Measurements from ENCODE around the gene ANKRD53.
"Not testable (repeated sequence)": the region's sequence is repeated elsewhere in the genome, so short reads cannot be mapped to it uniquely, and the experiment has no call there.

The ANKRD53 gene

DNA sequence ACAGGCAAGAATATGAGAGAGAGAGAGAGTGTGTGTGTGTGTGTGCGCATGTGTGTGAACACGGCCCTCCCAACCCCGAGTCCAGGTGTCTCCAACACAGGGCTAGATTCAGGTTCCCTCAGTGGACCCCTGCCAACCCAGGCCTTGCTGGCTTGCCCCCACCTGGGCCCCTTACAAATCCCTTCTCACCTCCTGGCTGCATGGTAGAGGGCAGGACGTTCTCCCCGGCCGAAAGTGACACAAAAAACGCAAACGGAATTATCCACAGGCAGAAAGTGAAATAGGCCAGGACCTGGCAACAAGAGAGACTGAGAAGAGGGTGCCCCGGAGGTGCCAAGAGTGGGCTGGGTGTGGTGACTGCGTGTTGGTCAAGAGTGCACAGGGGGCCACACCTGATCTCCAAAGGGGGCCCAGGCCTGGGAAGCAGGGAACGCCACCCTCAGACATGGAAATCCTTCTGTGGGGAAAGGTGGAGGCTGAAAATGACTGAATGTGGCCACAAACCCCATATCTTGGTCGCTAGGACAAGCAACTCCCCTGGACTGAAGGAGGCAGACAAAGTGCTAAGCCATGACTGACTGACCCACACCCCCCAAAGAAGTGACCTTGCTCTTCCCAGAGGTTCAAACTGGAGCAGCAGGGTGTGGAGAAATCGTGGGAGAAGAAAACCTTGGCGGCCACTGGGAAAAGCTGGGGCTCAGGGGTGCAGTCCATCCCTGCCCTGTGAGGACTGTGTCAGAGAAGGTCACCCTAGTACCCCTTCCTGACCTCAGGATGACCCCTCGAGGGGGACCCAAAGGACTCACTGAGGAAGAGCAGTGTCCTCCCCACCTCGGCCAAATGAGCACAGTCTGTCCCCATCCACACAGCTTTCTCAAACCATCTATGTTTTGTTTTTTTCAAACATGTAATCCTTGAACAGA is 10.6 kb downstream of the ANKRD53 start:
- H3K4me3 ChIP-seq (ENCODE audit: low read length) = no peak overlapping the region
- H3K27ac ChIP-seq (ENCODE audit: low read length) = no peak overlapping the region

DNA sequence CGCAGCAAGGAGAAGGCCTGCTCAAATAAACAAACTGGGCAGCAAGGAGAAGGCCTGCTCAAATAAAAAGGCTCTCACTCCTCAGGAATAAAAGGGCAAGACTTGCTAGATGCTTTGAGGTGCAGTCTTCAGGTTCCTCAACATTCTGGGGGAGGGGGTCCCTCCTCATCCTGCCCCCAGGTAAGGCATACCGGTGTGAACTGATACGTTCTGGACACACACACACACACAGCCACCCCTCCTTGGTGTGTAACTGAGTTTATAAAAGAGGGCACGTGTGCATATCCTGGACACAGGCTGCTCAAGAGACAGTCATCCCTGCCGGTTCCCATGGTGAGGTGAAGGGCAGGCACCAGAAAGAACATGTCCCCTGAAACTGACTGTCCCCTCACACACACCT is 11.8 kb downstream of the ANKRD53 start:
- Histone ChIP-seq H3K9me3 (ENCODE audit: control insufficient read depth, low read depth, low read length) (no peaks in the 10 kb centered on the region), H3K27me3 (ENCODE audit: control insufficient read depth, insufficient read depth, low read length) (no peaks in the 10 kb centered on the region), H3K4me3 (ENCODE audit: low read length) (no peak overlapping the region), H3K9ac (ENCODE audit: low read length) (no peak overlapping the region), H3K36me3 (ENCODE audit: control insufficient read depth, low read depth, low read length) (peaks cover 17% of the 10 kb centered on the region), H3K4me1 (ENCODE audit: control insufficient read depth, low read depth, low read length) (no peaks in the 10 kb centered on the region), H3K27ac (ENCODE audit: low read length) (no peak overlapping the region)

More for the DNA sequence above, 10.6 kb downstream of the ANKRD53 start:
- no peaks in the 10 kb centered on the region for H3K4me1 ChIP-seq (ENCODE audit: control insufficient read depth, low read depth, low read length)
- H3K9ac ChIP-seq (ENCODE audit: low read length) = no peak overlapping the region
- H3K36me3 ChIP-seq (ENCODE audit: control insufficient read depth, low read depth, low read length) = peaks cover 17% of the 10 kb centered on the region
- no peaks in the 10 kb centered on the region for H3K27me3 ChIP-seq (ENCODE audit: control insufficient read depth, insufficient read depth, low read length)
- H3K9me3 ChIP-seq (ENCODE audit: control insufficient read depth, low read depth, low read length) = no peaks in the 10 kb centered on the region

GRCh38 chr2:70991142-70991541 is 12.7 kb downstream of the ANKRD53 start:
- H3K9ac ChIP-seq (ENCODE audit: low read length) = no peak overlapping the region
- H3K36me3 ChIP-seq (ENCODE audit: control insufficient read depth, low read depth, low read length) = peaks cover 17% of the 10 kb centered on the region
- peaks cover 5% of the 10 kb centered on the region for H3K4me1 ChIP-seq (ENCODE audit: control insufficient read depth, low read depth, low read length)
- H3K4me3 ChIP-seq (ENCODE audit: low read length) = no peak overlapping the region
- H3K9me3 ChIP-seq (ENCODE audit: control insufficient read depth, low read depth, low read length) = no peaks in the 10 kb centered on the region
- H3K27me3 ChIP-seq (ENCODE audit: control insufficient read depth, insufficient read depth, low read length) = peaks cover 6% of the 10 kb centered on the region
- H3K27ac ChIP-seq (ENCODE audit: low read length) = no peak overlapping the region

DNA sequence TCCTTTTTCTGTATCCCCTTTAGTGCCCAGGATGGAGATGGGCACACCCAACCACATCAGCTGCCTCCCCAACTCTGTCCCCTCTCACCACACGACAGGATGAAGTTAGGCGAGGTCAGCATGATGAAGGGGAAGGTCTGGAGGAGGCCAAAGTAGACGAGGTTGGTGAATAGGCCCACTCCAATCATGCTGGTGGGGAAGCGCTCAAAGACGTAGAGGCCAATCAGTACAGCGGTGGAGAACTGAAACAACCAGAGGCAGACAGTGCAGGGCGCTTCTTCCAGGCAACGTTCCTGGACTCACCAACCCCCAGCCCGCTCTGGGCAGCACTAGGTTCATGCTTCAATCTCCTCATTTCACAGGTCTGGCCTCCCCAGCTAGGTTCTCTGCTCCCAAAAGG is 13.3 kb downstream of the ANKRD53 start:
- H3K9ac ChIP-seq (ENCODE audit: low read length) = no peak overlapping the region
- H3K27ac ChIP-seq (ENCODE audit: low read length) = no peak overlapping the region
- no peak overlapping the region for H3K4me3 ChIP-seq (ENCODE audit: low read length)
- H3K4me1 ChIP-seq (ENCODE audit: control insufficient read depth, low read depth, low read length) = peaks cover 5% of the 10 kb centered on the region
- H3K36me3 ChIP-seq (ENCODE audit: control insufficient read depth, low read depth, low read length) = peaks cover 17% of the 10 kb centered on the region
- no peaks in the 10 kb centered on the region for H3K9me3 ChIP-seq (ENCODE audit: control insufficient read depth, low read depth, low read length)
- peaks cover 6% of the 10 kb centered on the region for H3K27me3 ChIP-seq (ENCODE audit: control insufficient read depth, insufficient read depth, low read length)

GRCh38 chr2:70992945-70993853 is 14.8 kb downstream of the ANKRD53 start:
- H3K27ac ChIP-seq (ENCODE audit: low read length) = no peak overlapping the region
- no peaks in the 10 kb centered on the region for H3K9me3 ChIP-seq (ENCODE audit: control insufficient read depth, low read depth, low read length)
- H3K27me3 ChIP-seq (ENCODE audit: control insufficient read depth, insufficient read depth, low read length) = peaks cover 14% of the 10 kb centered on the region
- H3K4me1 ChIP-seq (ENCODE audit: control insufficient read depth, low read depth, low read length) = peaks cover 5% of the 10 kb centered on the region
- peak overlapping the region; percentile 66 for H3K4me3 ChIP-seq (ENCODE audit: low read length)
- H3K36me3 ChIP-seq (ENCODE audit: control insufficient read depth, low read depth, low read length) = peaks cover 16% of the 10 kb centered on the region
- no peak overlapping the region for H3K9ac ChIP-seq (ENCODE audit: low read length)

DNA sequence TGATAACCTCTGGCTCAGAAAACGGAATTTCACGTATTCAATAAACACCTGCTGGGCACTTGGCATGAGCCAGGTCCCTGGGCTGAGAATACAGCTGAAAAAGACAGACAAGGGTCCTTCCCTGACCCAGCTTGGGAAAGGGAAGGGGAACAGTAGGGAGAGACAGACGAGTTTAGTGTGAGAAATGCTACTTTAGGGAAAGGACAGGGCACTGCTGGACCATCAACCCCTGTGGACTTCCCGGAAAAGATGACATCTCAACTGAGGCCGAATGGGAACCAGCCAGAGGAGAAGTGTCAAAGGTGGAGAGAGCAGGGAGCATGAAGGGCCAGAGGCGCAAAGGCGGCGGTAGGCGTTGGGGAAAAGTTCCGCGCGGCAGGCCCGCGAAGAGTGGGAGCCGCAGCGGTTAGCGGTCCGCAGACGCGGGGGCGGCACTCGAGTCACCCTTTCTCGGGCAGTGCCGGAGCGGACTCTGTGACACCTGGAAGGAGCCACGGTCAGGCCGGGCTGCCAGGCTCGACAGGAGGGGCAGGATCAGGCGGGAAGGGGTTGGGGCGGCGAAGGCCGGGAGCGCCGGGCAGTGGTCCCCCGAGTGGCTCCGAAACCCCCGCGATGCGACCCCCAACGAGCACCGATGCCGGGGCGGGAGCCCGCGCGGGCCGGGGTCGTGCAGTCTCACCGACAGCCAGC is 15.7 kb downstream of the ANKRD53 start:
- H3K27ac ChIP-seq (ENCODE audit: low read length) = no peak overlapping the region
- H3K27me3 ChIP-seq (ENCODE audit: control insufficient read depth, insufficient read depth, low read length) = peaks cover 24% of the 10 kb centered on the region
- H3K36me3 ChIP-seq (ENCODE audit: control insufficient read depth, low read depth, low read length) = peaks cover 6% of the 10 kb centered on the region
- H3K9me3 ChIP-seq (ENCODE audit: control insufficient read depth, low read depth, low read length) = no peaks in the 10 kb centered on the region
- H3K9ac ChIP-seq (ENCODE audit: low read length) = peak overlapping the region; percentile 55
- H3K4me3 ChIP-seq (ENCODE audit: low read length) = peak overlapping the region; percentile 66
- H3K4me1 ChIP-seq (ENCODE audit: control insufficient read depth, low read depth, low read length) = peaks cover 5% of the 10 kb centered on the region

GRCh38 chr2:70994699-70995425 is 16.4 kb downstream of the ANKRD53 start, which contains the start of gene TEX261:
TSS of gene TEX261 (minus strand) at chr2:70994873. CDS start at chr2:70994757, 116 bp downstream.
- Histone ChIP-seq H3K36me3 (ENCODE audit: control insufficient read depth, low read depth, low read length) (peaks cover 2% of the 10 kb centered on the region), H3K9ac (ENCODE audit: low read length) (peak within 1 kb of the TSS; percentile 55), H3K9me3 (ENCODE audit: control insufficient read depth, low read depth, low read length) (no peaks in the 10 kb centered on the region), H3K27ac (ENCODE audit: low read length) (no peak within 1 kb of the TSS), H3K27me3 (ENCODE audit: control insufficient read depth, insufficient read depth, low read length) (peaks cover 30% of the 10 kb centered on the region), H3K4me3 (ENCODE audit: low read length) (peak within 1 kb of the TSS; percentile 86), H3K4me1 (ENCODE audit: control insufficient read depth, low read depth, low read length) (peaks cover 5% of the 10 kb centered on the region)

DNA sequence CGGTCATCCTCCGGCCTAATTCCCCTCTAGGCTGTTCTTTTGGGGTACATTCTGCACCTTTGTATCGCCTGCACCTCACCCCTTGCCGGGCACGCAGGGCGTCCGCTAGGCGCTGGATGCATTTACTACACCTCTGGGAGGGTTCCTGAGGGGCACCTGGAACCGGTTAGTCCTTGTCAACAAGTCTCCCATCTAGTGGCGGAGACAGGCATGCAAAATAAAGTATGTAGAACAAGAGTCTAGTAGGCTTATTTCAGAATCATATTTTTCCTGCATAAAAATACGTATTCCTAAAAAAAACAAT is 16.9 kb downstream of the ANKRD53 start:
- no peaks in the 10 kb centered on the region for H3K9me3 ChIP-seq (ENCODE audit: control insufficient read depth, low read depth, low read length)
- peak overlapping the region; percentile 86 for H3K4me3 ChIP-seq (ENCODE audit: low read length)
- peaks cover 5% of the 10 kb centered on the region for H3K4me1 ChIP-seq (ENCODE audit: control insufficient read depth, low read depth, low read length)
- no peaks in the 10 kb centered on the region for H3K36me3 ChIP-seq (ENCODE audit: control insufficient read depth, low read depth, low read length)
- no peak overlapping the region for H3K27ac ChIP-seq (ENCODE audit: low read length)
- H3K9ac ChIP-seq (ENCODE audit: low read length) = peak overlapping the region; percentile 25
- H3K27me3 ChIP-seq (ENCODE audit: control insufficient read depth, insufficient read depth, low read length) = peaks cover 30% of the 10 kb centered on the region

- H3K27ac ChIP-seq (ENCODE audit: low read length); H3K9me3 ChIP-seq (ENCODE audit: control insufficient read depth, low read depth, low read length); H3K36me3 ChIP-seq (ENCODE audit: control insufficient read depth, low read depth, low read length); H3K9ac ChIP-seq (ENCODE audit: low read length); H3K4me3 ChIP-seq (ENCODE audit: low read length): not testable (repeated sequence)
- H3K27me3 ChIP-seq (ENCODE audit: control insufficient read depth, insufficient read depth, low read length) = peaks cover 30% of the 10 kb centered on the region
- H3K4me1 ChIP-seq (ENCODE audit: control insufficient read depth, low read depth, low read length) = peaks cover 17% of the 10 kb centered on the region
These were observed 20.5 kb downstream of the ANKRD53 start for GRCh38 chr2:70998885-70999284.

GRCh38 chr2:70999362-70999761 is 20.9 kb downstream of the ANKRD53 start:
- H3K4me1 ChIP-seq (ENCODE audit: control insufficient read depth, low read depth, low read length) = peaks cover 17% of the 10 kb centered on the region
- H3K36me3 ChIP-seq (ENCODE audit: control insufficient read depth, low read depth, low read length) = no peaks in the 10 kb centered on the region
- no peak overlapping the region for H3K27ac ChIP-seq (ENCODE audit: low read length)
- no peak overlapping the region for H3K9ac ChIP-seq (ENCODE audit: low read length)
- no peak overlapping the region for H3K4me3 ChIP-seq (ENCODE audit: low read length)
- no peaks in the 10 kb centered on the region for H3K9me3 ChIP-seq (ENCODE audit: control insufficient read depth, low read depth, low read length)
- H3K27me3 ChIP-seq (ENCODE audit: control insufficient read depth, insufficient read depth, low read length) = peaks cover 30% of the 10 kb centered on the region
